GM13976 (cell line): ENCODE measurements around the gene USB1.

ENCODE experiments used
- DNase-seq: peaks from one replicate; pipeline ENCODE4 v3.0.0; 2012; ENCODE audit warnings: low spot score
- CTCF ChIP-seq: IDR thresholded peaks from 2 replicates; pipeline ENCODE4 v1.5.1; 2012; ENCODE audit warnings: borderline replicate concordance, mild to moderate bottlenecking; ENCODE audit not compliant: insufficient read depth; ENCODE audit errors: extremely low read depth, missing control alignments, control extremely low read depth
- in situ Hi-C: fragments of 300-500 bp; cut with MboI; formaldehyde crosslinking; loops from one replicate; pipeline ENCODE4 v1.12.0; 2022; ENCODE audit warnings: low sequenced_read_pairs, mixed read lengths, inconsistent platforms; ENCODE audit not compliant: unreplicated experiment

The USB1 gene

GRCh38 chr16:57967916-57968315, 33.3 kb upstream of the USB1 start:
- in situ Hi-C loops = no loop called here
- TF ChIP-seq CTCF = no peak

GRCh38 chr16:57969451-57970123, 31.6 kb upstream of the USB1 start:
- DNase-seq = no peak
- in situ Hi-C loops = no loop called here
- TF ChIP-seq CTCF = no peak

More at GRCh38 chr16:57967916-57968315, 33.3 kb upstream of the USB1 start:
- DNase-seq = no peak

- TF ChIP-seq CTCF = no peak
- in situ Hi-C loops = no loop called here
- DNase-seq = no peak
Measured at GRCh38 chr16:57970319-57970718, 30.9 kb upstream of the USB1 start.

GRCh38 chr16:57970970-57971369, 30.2 kb upstream of the USB1 start, which contains the start of gene CNGB1:
TSS of gene CNGB1 (minus strand) at chr16:57971128. CDS start at chr16:57967286, 3,842 bp downstream.
- TF ChIP-seq CTCF = no peak
- in situ Hi-C loops = no loop called here
- no peak for DNase-seq

GRCh38 chr16:57971848-57972247, 29.4 kb upstream of the USB1 start:
- no peak for TF ChIP-seq CTCF
- no peak for DNase-seq
- in situ Hi-C loops = no loop called here

- in situ Hi-C loops = no loop called here
- no peak for TF ChIP-seq CTCF
- no peak for DNase-seq
Measured at GRCh38 chr16:57972306-57972705, 28.9 kb upstream of the USB1 start.
